Heart left ventricle (tissue), 16 donors: ENCODE measurements around the gene CCDC187. TPM values are rescaled to one million over a fixed set of nuclear protein-coding genes. Genes with fewer than 3 reads are reported as not detected.
A peak's percentile ranks its signal among the peaks of the same experiment; 100 is the strongest.

Experiments
- ATAC-seq, 4 donors: fragments of 200-7000 bp; cut with Tn5 transposase; one replicate each; pipeline ENCODE4 v1.9.1; 2020 to 2022; ENCODE audit warnings: moderate library complexity in 4 of 4, mild to moderate bottlenecking in 3 of 4, moderate number of reproducible peaks in 1 of 4
- DNase-seq, 5 donors: peaks; one replicate each; pipeline ENCODE4 v3.0.0-alpha.2; 2020
- H3K27ac ChIP-seq, 12 donors: fragments of 200-600 bp; sonication (generic) in 4 of 12; one replicate each; pipeline versions ENCODE4 v1.5.0 to v1.8.0; 2016 to 2022; ENCODE audit warnings: mild to moderate bottlenecking in 2 of 12
- H3K27me3 ChIP-seq, 9 donors: fragments of 200-600 bp; sonication (generic) in 2 of 9; one replicate each; pipeline versions ENCODE4 v1.5.1 to v1.8.0; 2016 to 2022; ENCODE audit warnings: mild to moderate bottlenecking in 3 of 9
- H3K36me3 ChIP-seq, 9 donors: fragments of 200-600 bp; sonication (generic) in 2 of 9; one replicate each; pipeline versions ENCODE4 v1.5.0 to v1.8.0; 2018 to 2022; ENCODE audit warnings: mild to moderate bottlenecking in 2 of 9
- H3K4me1 ChIP-seq, 12 donors: fragments of 200-600 bp; sonication (generic) in 4 of 12; one replicate each; pipeline versions ENCODE4 v1.5.0 to v1.8.0; 2016 to 2022; ENCODE audit warnings: mild to moderate bottlenecking in 3 of 12
- H3K4me3 ChIP-seq, 12 donors: fragments of 200-600 bp; sonication (generic) in 4 of 12; one replicate each; pipeline versions ENCODE4 v1.5.0 to v1.8.0; 2017 to 2022; ENCODE audit warnings: mild to moderate bottlenecking in 9 of 12, moderate library complexity in 4 of 12
- H3K9me3 ChIP-seq, 12 donors: fragments of 200-600 bp; sonication (generic) in 4 of 12; one replicate each; pipeline versions ENCODE4 v1.5.0 to v1.8.0; 2016 to 2022; ENCODE audit warnings: mild to moderate bottlenecking in 1 of 12
- POLR2A ChIP-seq, 2 donors: fragments of 450-650 bp; IDR thresholded peaks; one replicate each; pipeline ENCODE4 v1.6.1; 2017; ENCODE audit warnings: antibody characterized with exemption in 2 of 2, mild to moderate bottlenecking in 2 of 2, moderate library complexity in 2 of 2
- WGBS, 4 donors: extraction: QIAGEN DNeasy Blood & Tissue Kit in 2 of 4; methylation state at CpG; one replicate each; pipeline versions ENCODE4 v1.1.5 to v1.1.7; 2013 to 2018; 5-methylcytosine and 5-hydroxymethylcytosine counted together
- intact Hi-C, 10 donors: fragments of 100-400 bp; cut with DNase I; formaldehyde crosslinking; loops; one replicate each; pipeline versions ENCODE4 v1.11.1 to v1.14.2; 2022
- polyA plus RNA-seq, 2 donors: library from polyadenylated mRNA; stranded (reverse); fragments of 200-250 nt; gene quantifications; one replicate each; pipeline ENCODE4 v1.2.3, GENCODE V29; 2013
- total RNA-seq, 9 donors: library from RNA; depleted of rRNA in 2 of 9; stranded (reverse); fragments of >200 nt in 2 of 9; fragmentation: NEBNext Ultra II Directional in 3 of 9; extraction: Animal tissue kit (Norgen Biotek cat#: 25700) in 3 of 9; gene quantifications; one replicate each; pipeline versions ENCODE4 v1.1.0 to v1.2.4, GENCODE V29; 2016 to 2023
- TF ChIP-seq, protein P1 (sequence below), 12 donors: fragments of 200-600 bp; sonication (generic) in 4 of 12; IDR thresholded peaks; one replicate each; pipeline versions ENCODE4 v1.5.0 to v1.8.0; 2018 to 2022; ENCODE audit warnings: antibody characterized with exemption in 12 of 12, mild to moderate bottlenecking in 5 of 12
- donor health status: ischemic (EF 13 %, LVEDD 7.1; RV severe dilation, severe dysfunction).
- donor health status: healthy with polysubstance abuse.
- donor health status: DM: no; HTN: yes; CAD: no.
- donor health status: DM: no; HTN: no; CAD: no.
- donor health status: ischemic (EF 25% LVEDD 6.9; RV normal size, moderate dysfunction).
- donor health status: ischemic (EF 25% LVEDD 5.7; RV mildly dilated, moderate dysfunction).
- donor health status: healthy.
- donor health status: DM: yes; HTN: yes; CAD: no.
- donor health status: ischemic (EF 35%, LVEDD 5.7; RV mildly dilated, moderate dysfunction).
- donor health status: nonischemic (EF 11% LVEDD 7.7; RV severe dilation, severe dysfunction).
- donor health status: DM: yes; HTN: yes; CAD: no.
- donor health status: PGD.
- donor health status: ischemic (EF 29% LVEDD 5.4; RV normal size, mild dysfunction).
- donor health status: nonischemic (EF 23%, LVEDD 6.1; RV moderate dilation, normal function).

The CCDC187 gene
- total and polyA plus RNA-seq, 11 donors, result 0.04 TPM; not detected in 10

DNA sequence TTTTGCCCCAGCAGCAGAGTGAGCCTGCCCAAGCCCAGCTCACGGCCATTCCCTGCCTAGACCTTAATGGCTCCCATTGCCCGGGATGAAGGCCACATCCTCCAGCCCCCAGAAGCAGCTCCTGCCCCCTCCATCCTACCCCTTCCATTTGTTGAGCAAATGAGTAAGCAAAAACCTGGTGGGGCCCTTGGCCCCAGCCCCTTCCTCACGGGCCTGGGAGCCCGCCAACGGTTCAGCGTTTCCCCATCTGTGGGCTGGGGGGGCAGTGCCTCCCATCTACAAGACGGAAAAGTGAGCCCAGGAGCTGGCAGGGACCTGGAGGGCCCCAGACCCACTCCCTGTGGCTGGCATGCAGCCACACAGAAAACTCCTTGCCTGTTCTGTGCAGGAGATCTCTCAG is 4.4 kb downstream of the CCDC187 start:
- TF ChIP-seq, protein P1, sequence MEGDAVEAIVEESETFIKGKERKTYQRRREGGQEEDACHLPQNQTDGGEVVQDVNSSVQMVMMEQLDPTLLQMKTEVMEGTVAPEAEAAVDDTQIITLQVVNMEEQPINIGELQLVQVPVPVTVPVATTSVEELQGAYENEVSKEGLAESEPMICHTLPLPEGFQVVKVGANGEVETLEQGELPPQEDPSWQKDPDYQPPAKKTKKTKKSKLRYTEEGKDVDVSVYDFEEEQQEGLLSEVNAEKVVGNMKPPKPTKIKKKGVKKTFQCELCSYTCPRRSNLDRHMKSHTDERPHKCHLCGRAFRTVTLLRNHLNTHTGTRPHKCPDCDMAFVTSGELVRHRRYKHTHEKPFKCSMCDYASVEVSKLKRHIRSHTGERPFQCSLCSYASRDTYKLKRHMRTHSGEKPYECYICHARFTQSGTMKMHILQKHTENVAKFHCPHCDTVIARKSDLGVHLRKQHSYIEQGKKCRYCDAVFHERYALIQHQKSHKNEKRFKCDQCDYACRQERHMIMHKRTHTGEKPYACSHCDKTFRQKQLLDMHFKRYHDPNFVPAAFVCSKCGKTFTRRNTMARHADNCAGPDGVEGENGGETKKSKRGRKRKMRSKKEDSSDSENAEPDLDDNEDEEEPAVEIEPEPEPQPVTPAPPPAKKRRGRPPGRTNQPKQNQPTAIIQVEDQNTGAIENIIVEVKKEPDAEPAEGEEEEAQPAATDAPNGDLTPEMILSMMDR (IDR thresholded peaks at IDR 0.05), result no peak
- TF ChIP-seq POLR2A (IDR thresholded peaks at IDR 0.05), result no peak
- 45 to 57% (median 51%) methylated on average over 7 of the region's 7 CpGs for WGBS, 4 donors
- no peak for ATAC-seq
- no peaks in the 10 kb centered on the region for H3K9me3 ChIP-seq
- no peaks in the 10 kb centered on the region for H3K36me3 ChIP-seq
- intact Hi-C loops, result no loop called here
- no peaks in the 10 kb centered on the region for H3K4me1 ChIP-seq
- DNase-seq, result no peak
- H3K27ac ChIP-seq, result no peak overlapping the region
- H3K27me3 ChIP-seq, result peaks cover 0 to 10% (median 0%) of the 10 kb centered on the region in 9 donors
- no peak overlapping the region for H3K4me3 ChIP-seq

DNA sequence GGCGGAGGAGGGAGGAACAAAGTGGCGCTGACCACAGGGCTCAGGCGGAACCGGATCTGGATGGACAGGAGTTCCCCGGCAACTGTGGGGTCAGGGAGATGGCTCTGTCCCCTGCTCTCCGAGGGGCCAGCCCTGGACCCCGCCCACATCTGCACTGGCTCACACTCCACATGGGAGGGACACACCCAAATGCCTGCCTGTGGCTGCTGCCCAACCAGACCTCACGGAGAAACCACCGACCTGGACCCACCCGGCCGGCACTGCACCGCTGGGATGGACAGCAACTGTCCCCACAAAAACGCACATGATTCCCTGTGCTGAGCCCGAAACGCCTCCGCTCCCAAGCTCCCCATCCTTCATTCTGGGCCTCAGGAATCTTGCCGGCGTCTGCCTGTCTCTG is 4.8 kb downstream of the CCDC187 start:
- 80 to 81% (median 81%) methylated on average over 15 to 18 of the region's 18 CpGs for WGBS, 4 donors
- ATAC-seq (no peak), DNase-seq (no peak)
- no peak overlapping the region for H3K4me3 ChIP-seq
- no peaks in the 10 kb centered on the region for H3K4me1 ChIP-seq
- intact Hi-C loops, result no loop called here
- no peaks in the 10 kb centered on the region for H3K9me3 ChIP-seq
- no peaks in the 10 kb centered on the region for H3K36me3 ChIP-seq
- TF ChIP-seq, protein P1 (IDR thresholded peaks at IDR 0.05), result no peak
- TF ChIP-seq POLR2A (IDR thresholded peaks at IDR 0.05), result no peak
- no peak overlapping the region for H3K27ac ChIP-seq
- H3K27me3 ChIP-seq, result peaks cover 0 to 10% (median 0%) of the 10 kb centered on the region in 9 donors

DNA sequence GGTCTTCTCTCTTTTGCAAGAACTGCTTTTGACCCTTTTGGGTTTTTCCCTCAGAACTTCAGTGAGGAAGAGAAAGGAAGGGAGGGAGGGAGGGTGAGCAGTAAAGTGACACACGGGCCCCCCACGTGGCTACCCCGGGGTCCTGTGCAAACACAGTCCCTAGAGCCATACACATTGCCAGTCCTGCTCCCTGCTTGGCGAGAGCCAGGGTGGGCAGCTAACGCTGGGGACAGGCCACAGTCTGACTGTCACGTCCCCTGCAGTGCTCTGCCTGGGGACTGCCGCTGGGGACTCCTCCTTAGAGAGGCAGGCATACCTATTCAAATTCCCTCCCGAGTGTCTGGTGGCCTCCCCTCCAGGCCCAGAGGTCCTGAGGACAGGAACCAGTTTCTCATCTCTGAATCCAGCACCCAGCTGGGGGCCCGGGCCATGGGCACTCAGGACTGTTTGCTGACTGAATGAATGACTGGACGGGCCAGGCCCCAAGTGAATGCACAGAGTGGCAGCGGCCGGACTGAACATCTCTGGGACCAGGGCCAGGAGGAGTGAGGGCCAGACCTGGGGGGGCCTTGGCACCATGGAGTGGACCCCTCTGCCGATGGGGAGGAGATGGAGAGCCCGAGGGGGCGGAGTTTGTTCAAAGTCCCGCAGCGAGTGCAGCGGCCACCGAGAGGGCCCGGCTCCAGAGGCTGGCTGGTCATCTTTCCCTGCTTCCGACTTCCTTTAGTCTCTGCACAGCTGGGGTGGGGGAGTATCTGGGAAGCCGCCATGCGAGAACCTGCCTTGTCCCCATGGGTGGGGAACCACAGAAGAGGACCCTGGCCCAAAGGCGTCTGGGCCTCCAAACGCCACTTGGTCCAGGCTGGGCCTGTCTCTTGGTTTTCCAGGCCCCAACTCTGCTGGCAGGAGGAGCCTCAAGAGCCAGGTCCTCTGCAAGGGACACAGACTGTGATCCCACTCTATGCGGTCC is 5.8 kb downstream of the CCDC187 start:
- H3K4me3 ChIP-seq, result no peak overlapping the region
- DNase-seq (peak in 2 of 5 donors; percentile 8 to 22), ATAC-seq (no peak)
- TF ChIP-seq POLR2A (IDR thresholded peaks at IDR 0.05), result no peak
- TF ChIP-seq, protein P1 (IDR thresholded peaks at IDR 0.05), result no peak
- H3K27ac ChIP-seq, result no peak overlapping the region
- H3K4me1 ChIP-seq, result no peaks in the 10 kb centered on the region
- H3K9me3 ChIP-seq, result no peaks in the 10 kb centered on the region
- intact Hi-C loops, result no loop called here
- no peaks in the 10 kb centered on the region for H3K36me3 ChIP-seq
- 72 to 75% (median 74%) methylated on average over 25 to 26 of the region's 26 CpGs for WGBS, 4 donors
- peaks cover 0 to 3% (median 0%) of the 10 kb centered on the region in 9 donors for H3K27me3 ChIP-seq

DNA sequence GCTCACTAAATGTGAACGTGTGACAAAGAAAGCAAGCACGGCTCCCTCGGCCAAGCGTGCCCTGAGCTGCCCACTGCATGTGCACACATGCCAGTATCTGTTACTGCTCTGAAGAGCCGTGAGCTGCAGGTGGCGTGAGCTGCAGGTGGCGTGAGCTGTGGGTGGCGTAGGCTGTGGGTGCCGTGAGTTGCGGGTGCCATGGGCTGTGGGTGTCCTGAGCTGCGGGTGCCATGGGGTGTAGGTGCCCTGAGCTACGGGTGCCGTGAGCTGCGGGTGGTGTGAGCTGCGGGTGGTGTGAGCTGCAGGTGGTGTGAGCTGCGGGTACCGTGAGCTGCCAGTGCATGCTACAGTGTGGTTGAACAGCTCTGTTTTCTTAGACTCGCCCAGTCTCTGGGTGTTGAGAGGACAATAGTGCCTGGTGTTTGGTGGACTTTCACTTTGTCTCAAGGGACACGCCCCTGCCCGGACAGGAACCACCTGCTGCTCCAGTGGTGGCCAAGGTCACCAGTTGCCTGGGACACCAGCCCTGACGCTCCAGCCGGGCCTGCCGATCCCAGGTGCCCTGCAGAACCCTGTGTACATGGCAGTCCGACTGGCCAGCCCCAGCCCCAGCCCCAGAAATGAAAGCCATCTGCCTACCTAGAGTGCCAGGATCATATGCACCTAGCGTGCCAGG is 6.7 kb downstream of the CCDC187 start:
- intact Hi-C loops, result no loop called here
- TF ChIP-seq POLR2A (IDR thresholded peaks at IDR 0.05), result no peak
- TF ChIP-seq, protein P1 (IDR thresholded peaks at IDR 0.05), result no peak
- WGBS, 4 donors, result 57 to 78% (median 72%) methylated on average over 15 to 25 of the region's 25 CpGs
- Histone ChIP-seq H3K36me3 (no peaks in the 10 kb centered on the region), H3K27ac (no peak overlapping the region), H3K27me3 (no peaks in the 10 kb centered on the region), H3K4me1 (no peaks in the 10 kb centered on the region), H3K4me3 (no peak overlapping the region), H3K9me3 (no peaks in the 10 kb centered on the region)
- DNase-seq (peak in 2 of 5 donors; percentile 15 to 56), ATAC-seq (no peak)
